ENCODE measurements around the gene CPNE5.

CPNE5 gene

GRCh38 chr6:36852481-36853147 lies 13.4 kb upstream of the CPNE5 start:
- Histone ChIP-seq H3K9me3 (ENCODE audit: control insufficient read depth, insufficient read depth, low read length) (no peaks in the 10 kb centered on the region), H3K27me3 (ENCODE audit: control insufficient read depth, insufficient read depth, low read length) (peaks cover 7% of the 10 kb centered on the region), H3K4me1 (ENCODE audit: control insufficient read depth, insufficient read depth, low read length) (peaks cover 2% of the 10 kb centered on the region), H3K9ac (ENCODE audit: low read depth, low read length) (no peak overlapping the region), H3K4me3 (ENCODE audit: low read depth, low read length) (no peak overlapping the region), H3K36me3 (ENCODE audit: control insufficient read depth, insufficient read depth, low read length) (peaks cover 15% of the 10 kb centered on the region)

- Histone ChIP-seq H3K36me3 (ENCODE audit: control insufficient read depth, insufficient read depth, low read length) (peaks cover 15% of the 10 kb centered on the region), H3K4me3 (ENCODE audit: low read depth, low read length) (no peak overlapping the region)
Measured at GRCh38 chr6:36851626-36852025, 12.4 kb upstream of the CPNE5 start.

GRCh38 chr6:36851149-36851614 lies 11.9 kb upstream of the CPNE5 start:
- H3K4me3 ChIP-seq (ENCODE audit: low read depth, low read length), result no peak overlapping the region
- H3K27me3 ChIP-seq (ENCODE audit: control insufficient read depth, insufficient read depth, low read length), result peaks cover 8% of the 10 kb centered on the region
- peaks cover 2% of the 10 kb centered on the region for H3K4me1 ChIP-seq (ENCODE audit: control insufficient read depth, insufficient read depth, low read length)
- peaks cover 12% of the 10 kb centered on the region for H3K36me3 ChIP-seq (ENCODE audit: control insufficient read depth, insufficient read depth, low read length)
- H3K9me3 ChIP-seq (ENCODE audit: control insufficient read depth, insufficient read depth, low read length), result no peaks in the 10 kb centered on the region
- H3K9ac ChIP-seq (ENCODE audit: low read depth, low read length), result no peak overlapping the region

More at GRCh38 chr6:36851626-36852025, 12.4 kb upstream of the CPNE5 start:
- Histone ChIP-seq H3K4me1 (ENCODE audit: control insufficient read depth, insufficient read depth, low read length) (peaks cover 2% of the 10 kb centered on the region), H3K9me3 (ENCODE audit: control insufficient read depth, insufficient read depth, low read length) (no peaks in the 10 kb centered on the region), H3K9ac (ENCODE audit: low read depth, low read length) (no peak overlapping the region), H3K27me3 (ENCODE audit: control insufficient read depth, insufficient read depth, low read length) (peaks cover 8% of the 10 kb centered on the region)

GRCh38 chr6:36850021-36850420 lies 10.8 kb upstream of the CPNE5 start:
- H3K4me1 ChIP-seq (ENCODE audit: control insufficient read depth, insufficient read depth, low read length), result peaks cover 2% of the 10 kb centered on the region
- no peaks in the 10 kb centered on the region for H3K9me3 ChIP-seq (ENCODE audit: control insufficient read depth, insufficient read depth, low read length)
- peaks cover 8% of the 10 kb centered on the region for H3K27me3 ChIP-seq (ENCODE audit: control insufficient read depth, insufficient read depth, low read length)
- no peak overlapping the region for H3K9ac ChIP-seq (ENCODE audit: low read depth, low read length)
- H3K4me3 ChIP-seq (ENCODE audit: low read depth, low read length), result no peak overlapping the region
- H3K36me3 ChIP-seq (ENCODE audit: control insufficient read depth, insufficient read depth, low read length), result peaks cover 4% of the 10 kb centered on the region

GRCh38 chr6:36848658-36849441 lies 9.6 kb upstream of the CPNE5 start:
- Histone ChIP-seq H3K4me1 (ENCODE audit: control insufficient read depth, insufficient read depth, low read length) (peaks cover 2% of the 10 kb centered on the region), H3K27me3 (ENCODE audit: control insufficient read depth, insufficient read depth, low read length) (peaks cover 8% of the 10 kb centered on the region), H3K9me3 (ENCODE audit: control insufficient read depth, insufficient read depth, low read length) (no peaks in the 10 kb centered on the region), H3K9ac (ENCODE audit: low read depth, low read length) (no peak overlapping the region), H3K36me3 (ENCODE audit: control insufficient read depth, insufficient read depth, low read length) (peaks cover under 1% of the 10 kb centered on the region), H3K4me3 (ENCODE audit: low read depth, low read length) (peak overlapping the region; percentile 37)

- Histone ChIP-seq H3K4me1 (ENCODE audit: control insufficient read depth, insufficient read depth, low read length) (peaks cover 2% of the 10 kb centered on the region), H3K27me3 (ENCODE audit: control insufficient read depth, insufficient read depth, low read length) (peaks cover 9% of the 10 kb centered on the region), H3K36me3 (ENCODE audit: control insufficient read depth, insufficient read depth, low read length) (no peaks in the 10 kb centered on the region), H3K9me3 (ENCODE audit: control insufficient read depth, insufficient read depth, low read length) (no peaks in the 10 kb centered on the region), H3K4me3 (ENCODE audit: low read depth, low read length) (no peak overlapping the region), H3K9ac (ENCODE audit: low read depth, low read length) (no peak overlapping the region)
Measured at GRCh38 chr6:36847991-36848390, 8.7 kb upstream of the CPNE5 start.

- no peak overlapping the region for H3K4me3 ChIP-seq (ENCODE audit: low read depth, low read length)
- H3K9me3 ChIP-seq (ENCODE audit: control insufficient read depth, insufficient read depth, low read length), result no peaks in the 10 kb centered on the region
- H3K27me3 ChIP-seq (ENCODE audit: control insufficient read depth, insufficient read depth, low read length), result peaks cover 10% of the 10 kb centered on the region
- H3K4me1 ChIP-seq (ENCODE audit: control insufficient read depth, insufficient read depth, low read length), result peaks cover 2% of the 10 kb centered on the region
- H3K36me3 ChIP-seq (ENCODE audit: control insufficient read depth, insufficient read depth, low read length), result no peaks in the 10 kb centered on the region
- no peak overlapping the region for H3K9ac ChIP-seq (ENCODE audit: low read depth, low read length)
Measured at GRCh38 chr6:36847152-36847551, 7.9 kb upstream of the CPNE5 start.

GRCh38 chr6:36845233-36845632 lies 6.0 kb upstream of the CPNE5 start:
- Histone ChIP-seq H3K4me1 (ENCODE audit: control insufficient read depth, insufficient read depth, low read length) (peaks cover 2% of the 10 kb centered on the region), H3K9me3 (ENCODE audit: control insufficient read depth, insufficient read depth, low read length) (no peaks in the 10 kb centered on the region), H3K4me3 (ENCODE audit: low read depth, low read length) (no peak overlapping the region), H3K9ac (ENCODE audit: low read depth, low read length) (no peak overlapping the region), H3K36me3 (ENCODE audit: control insufficient read depth, insufficient read depth, low read length) (no peaks in the 10 kb centered on the region), H3K27me3 (ENCODE audit: control insufficient read depth, insufficient read depth, low read length) (peaks cover 27% of the 10 kb centered on the region)

- Histone ChIP-seq H3K4me3 (ENCODE audit: low read depth, low read length) (no peak overlapping the region), H3K36me3 (ENCODE audit: control insufficient read depth, insufficient read depth, low read length) (no peaks in the 10 kb centered on the region), H3K9ac (ENCODE audit: low read depth, low read length) (no peak overlapping the region), H3K27me3 (ENCODE audit: control insufficient read depth, insufficient read depth, low read length) (peaks cover 29% of the 10 kb centered on the region), H3K4me1 (ENCODE audit: control insufficient read depth, insufficient read depth, low read length) (peaks cover 2% of the 10 kb centered on the region), H3K9me3 (ENCODE audit: control insufficient read depth, insufficient read depth, low read length) (no peaks in the 10 kb centered on the region)
Measured at GRCh38 chr6:36844232-36845170, 5.3 kb upstream of the CPNE5 start.

- Histone ChIP-seq H3K36me3 (ENCODE audit: control insufficient read depth, insufficient read depth, low read length) (no peaks in the 10 kb centered on the region), H3K9me3 (ENCODE audit: control insufficient read depth, insufficient read depth, low read length) (no peaks in the 10 kb centered on the region), H3K4me1 (ENCODE audit: control insufficient read depth, insufficient read depth, low read length) (no peaks in the 10 kb centered on the region), H3K4me3 (ENCODE audit: low read depth, low read length) (no peak overlapping the region), H3K9ac (ENCODE audit: low read depth, low read length) (no peak overlapping the region), H3K27me3 (ENCODE audit: control insufficient read depth, insufficient read depth, low read length) (peaks cover 38% of the 10 kb centered on the region)
Measured at GRCh38 chr6:36843170-36843569, 3.9 kb upstream of the CPNE5 start.

- H3K9ac ChIP-seq (ENCODE audit: low read depth, low read length), result no peak overlapping the region
- H3K4me1 ChIP-seq (ENCODE audit: control insufficient read depth, insufficient read depth, low read length), result no peaks in the 10 kb centered on the region
- H3K4me3 ChIP-seq (ENCODE audit: low read depth, low read length), result no peak overlapping the region
- H3K36me3 ChIP-seq (ENCODE audit: control insufficient read depth, insufficient read depth, low read length), result no peaks in the 10 kb centered on the region
- H3K27me3 ChIP-seq (ENCODE audit: control insufficient read depth, insufficient read depth, low read length), result peaks cover 47% of the 10 kb centered on the region
- no peaks in the 10 kb centered on the region for H3K9me3 ChIP-seq (ENCODE audit: control insufficient read depth, insufficient read depth, low read length)
Measured at GRCh38 chr6:36841756-36842155, 2.5 kb upstream of the CPNE5 start.
